H1 (cell line): ENCODE results near the gene C3AR1.

Source experiments
- CTCF ChIP-seq, 3 experiments: IDR thresholded peaks; 1 replicate in 2 of 3; 2 replicates in 1 of 3; pipeline versions ENCODE4 v1.5.1 to v1.6.1; 2011; ENCODE audit warnings: low read length in 3 of 3, mild to moderate bottlenecking in 3 of 3, inconsistent platforms in 2 of 3, low read depth in 1 of 3, moderate library complexity in 1 of 3; ENCODE audit not compliant: insufficient read depth in 1 of 3; ENCODE audit errors: control extremely low read depth in 1 of 3
- EZH2 ChIP-seq: fragments of 200-600 bp; sonication (generic); IDR thresholded peaks from 2 replicates; pipeline ENCODE4 v1.7.1; 2012; ENCODE audit warnings: low read depth, mild to moderate bottlenecking, moderate library complexity, low read length, inconsistent platforms; ENCODE audit not compliant: severe bottlenecking
- KDM1A ChIP-seq: fragments of 200-600, 300-600 bp; sonication (generic); IDR thresholded peaks from 2 replicates; pipeline ENCODE4 v1.7.1; 2016; ENCODE audit warnings: mild to moderate bottlenecking, low read length, borderline replicate concordance
- KDM5A ChIP-seq: fragments of 200-600 bp; IDR thresholded peaks from 2 replicates; pipeline ENCODE4 v1.7.1; 2012; ENCODE audit warnings: mild to moderate bottlenecking, low read length, inconsistent platforms, mixed read lengths
- POLR2A ChIP-seq, 2 experiments: IDR thresholded peaks; 1 replicate in 1 of 2; 2 replicates in 1 of 2; pipeline ENCODE4 v1.6.1; 2011; ENCODE audit warnings: low read depth in 2 of 2, low read length in 2 of 2, mild to moderate bottlenecking in 2 of 2; ENCODE audit errors: control extremely low read depth in 1 of 2
- POLR2AphosphoS5 ChIP-seq: IDR thresholded peaks from 2 replicates; pipeline ENCODE4 v1.6.1; 2011; ENCODE audit warnings: low read depth, low read length
- SIRT6 ChIP-seq: IDR thresholded peaks from one replicate; pipeline ENCODE4 v1.7.1; 2012; ENCODE audit warnings: low read length, inconsistent platforms
- SUZ12 ChIP-seq: fragments of 200-600 bp; sonication (generic); IDR thresholded peaks from 2 replicates; pipeline ENCODE4 v1.6.1; 2012; ENCODE audit warnings: mild to moderate bottlenecking, inconsistent platforms, low read length, moderate library complexity, mixed read lengths
- TAF7 ChIP-seq: optimal IDR thresholded peaks from 2 replicates; pipeline ENCODE3; 2011; ENCODE audit warnings: low read depth, mild to moderate bottlenecking, inconsistent platforms, low read length, moderate library complexity, borderline replicate concordance
- TBP ChIP-seq: IDR thresholded peaks from 2 replicates; pipeline ENCODE4 v1.6.1; 2011; ENCODE audit warnings: low read depth, low read length, improper control_type of control experiment
- TCF12 ChIP-seq: IDR thresholded peaks from 2 replicates; pipeline ENCODE4 v1.6.1; 2011; ENCODE audit warnings: low read depth, mild to moderate bottlenecking, low read length
- ZNF274 ChIP-seq: IDR thresholded peaks from 2 replicates; pipeline ENCODE4 v1.7.0; 2012; ENCODE audit warnings: low read length, borderline replicate concordance; ENCODE audit errors: extremely low read depth

GRCh38 chr12:8014836-8015235, 51.3 kb downstream of the C3AR1 start:
- TF ChIP-seq ZNF274 (no peak), SUZ12 (no peak), POLR2A (IDR thresholded peaks at IDR 0.05; ENCODE audit: control extremely low read depth in 1 of 2, low read depth in 2 of 2, low read length in 2 of 2) (no peak), CTCF (IDR thresholded peaks at IDR 0.05; ENCODE audit: control extremely low read depth in 1 of 3, insufficient read depth in 1 of 3, low read depth in 1 of 3, low read length in 3 of 3) (no peak), SIRT6 (no peak), TCF12 (no peak), POLR2AphosphoS5 (no peak), KDM1A (no peak), TAF7 (no peak), EZH2 (no peak), TBP (no peak), KDM5A (no peak)
